ENCODE data around the gene DRGX. TPM values are rescaled to one million over a fixed set of nuclear protein-coding genes. Genes with fewer than 3 reads are reported as not detected.
A peak's percentile ranks its signal among the peaks of the same experiment; 100 is the strongest.

DRGX gene
- total and polyA plus RNA-seq, 2 of the 13 experiments (the other 11 are each of a cell fraction or from before 2014, with no cell fraction given), result not detected

GRCh38 chr10:49362596-49363260 is 33.2 kb downstream of the DRGX start (continued):
- no peak for TF ChIP-seq ETS1 (CRISPR knock-in tag; IDR thresholded peaks at IDR 0.05)
- TF ChIP-seq, protein P1, sequence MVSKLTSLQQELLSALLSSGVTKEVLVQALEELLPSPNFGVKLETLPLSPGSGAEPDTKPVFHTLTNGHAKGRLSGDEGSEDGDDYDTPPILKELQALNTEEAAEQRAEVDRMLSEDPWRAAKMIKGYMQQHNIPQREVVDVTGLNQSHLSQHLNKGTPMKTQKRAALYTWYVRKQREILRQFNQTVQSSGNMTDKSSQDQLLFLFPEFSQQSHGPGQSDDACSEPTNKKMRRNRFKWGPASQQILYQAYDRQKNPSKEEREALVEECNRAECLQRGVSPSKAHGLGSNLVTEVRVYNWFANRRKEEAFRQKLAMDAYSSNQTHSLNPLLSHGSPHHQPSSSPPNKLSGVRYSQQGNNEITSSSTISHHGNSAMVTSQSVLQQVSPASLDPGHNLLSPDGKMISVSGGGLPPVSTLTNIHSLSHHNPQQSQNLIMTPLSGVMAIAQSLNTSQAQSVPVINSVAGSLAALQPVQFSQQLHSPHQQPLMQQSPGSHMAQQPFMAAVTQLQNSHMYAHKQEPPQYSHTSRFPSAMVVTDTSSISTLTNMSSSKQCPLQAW (CRISPR knock-in tag; IDR thresholded peaks at IDR 0.05), result peak; percentile 96
- no peak for TF ChIP-seq ARID4A (CRISPR knock-in tag; IDR thresholded peaks at IDR 0.05; ENCODE audit: borderline replicate concordance)
- TF ChIP-seq, protein P2, sequence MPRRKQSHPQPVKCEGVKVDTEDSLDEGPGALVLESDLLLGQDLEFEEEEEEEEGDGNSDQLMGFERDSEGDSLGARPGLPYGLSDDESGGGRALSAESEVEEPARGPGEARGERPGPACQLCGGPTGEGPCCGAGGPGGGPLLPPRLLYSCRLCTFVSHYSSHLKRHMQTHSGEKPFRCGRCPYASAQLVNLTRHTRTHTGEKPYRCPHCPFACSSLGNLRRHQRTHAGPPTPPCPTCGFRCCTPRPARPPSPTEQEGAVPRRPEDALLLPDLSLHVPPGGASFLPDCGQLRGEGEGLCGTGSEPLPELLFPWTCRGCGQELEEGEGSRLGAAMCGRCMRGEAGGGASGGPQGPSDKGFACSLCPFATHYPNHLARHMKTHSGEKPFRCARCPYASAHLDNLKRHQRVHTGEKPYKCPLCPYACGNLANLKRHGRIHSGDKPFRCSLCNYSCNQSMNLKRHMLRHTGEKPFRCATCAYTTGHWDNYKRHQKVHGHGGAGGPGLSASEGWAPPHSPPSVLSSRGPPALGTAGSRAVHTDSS (CRISPR knock-in tag; conservative IDR thresholded peaks at IDR 0.05), result no peak
- peak; percentile 52; the same call in 1 of the 2 replicates for TF ChIP-seq NFE2L2 (IDR thresholded peaks at IDR 0.05; ENCODE audit: low read length)
- TF ChIP-seq HNRNPUL1 (IDR thresholded peaks at IDR 0.05; ENCODE audit: low read depth, low read length), result no peak
- no peak for TF ChIP-seq CHCHD3 (CRISPR knock-in tag; IDR thresholded peaks at IDR 0.05)
- TF ChIP-seq MYNN (CRISPR knock-in tag; IDR thresholded peaks at IDR 0.05; ENCODE audit: low read depth), result no peak
- TF ChIP-seq TOPORS (CRISPR knock-in tag; IDR thresholded peaks at IDR 0.05), result no peak
- no peak for TF ChIP-seq ATAD3A (CRISPR knock-in tag; IDR thresholded peaks at IDR 0.05)
- no peak for TF ChIP-seq TRIM24 (CRISPR knock-in tag; IDR thresholded peaks at IDR 0.05)
- no peak for TF ChIP-seq KMT2A (CRISPR knock-in tag; IDR thresholded peaks at IDR 0.05)
- TF ChIP-seq XRCC5 (optimal IDR thresholded peaks at IDR 0.05; ENCODE audit: low read length), result peak; percentile 29
- no peak for TF ChIP-seq SMARCC2 (IDR thresholded peaks at IDR 0.05)
- TF ChIP-seq ZNF101 (CRISPR knock-in tag; IDR thresholded peaks at IDR 0.05; ENCODE audit: borderline replicate concordance, low read depth), result no peak
- no peak for TF ChIP-seq ZNF614 (CRISPR knock-in tag; IDR thresholded peaks at IDR 0.05; ENCODE audit: borderline replicate concordance)
- peak; percentile 61; the same call in 1 of the 2 replicates for TF ChIP-seq ARID3A (IDR thresholded peaks at IDR 0.05; ENCODE audit: low read depth, low read length)
- 0 out of 2 replicates have a peak, but pooled peaks have one; percentile 38 for TF ChIP-seq ELF3 (CRISPR knock-in tag; IDR thresholded peaks at IDR 0.05)
- no peak for TF ChIP-seq ZNF136 (CRISPR knock-in tag; IDR thresholded peaks at IDR 0.05; ENCODE audit: low read depth)

All from HepG2 (cell line).